ENCODE data around the gene SCYL1.

The SCYL1 gene

DNA sequence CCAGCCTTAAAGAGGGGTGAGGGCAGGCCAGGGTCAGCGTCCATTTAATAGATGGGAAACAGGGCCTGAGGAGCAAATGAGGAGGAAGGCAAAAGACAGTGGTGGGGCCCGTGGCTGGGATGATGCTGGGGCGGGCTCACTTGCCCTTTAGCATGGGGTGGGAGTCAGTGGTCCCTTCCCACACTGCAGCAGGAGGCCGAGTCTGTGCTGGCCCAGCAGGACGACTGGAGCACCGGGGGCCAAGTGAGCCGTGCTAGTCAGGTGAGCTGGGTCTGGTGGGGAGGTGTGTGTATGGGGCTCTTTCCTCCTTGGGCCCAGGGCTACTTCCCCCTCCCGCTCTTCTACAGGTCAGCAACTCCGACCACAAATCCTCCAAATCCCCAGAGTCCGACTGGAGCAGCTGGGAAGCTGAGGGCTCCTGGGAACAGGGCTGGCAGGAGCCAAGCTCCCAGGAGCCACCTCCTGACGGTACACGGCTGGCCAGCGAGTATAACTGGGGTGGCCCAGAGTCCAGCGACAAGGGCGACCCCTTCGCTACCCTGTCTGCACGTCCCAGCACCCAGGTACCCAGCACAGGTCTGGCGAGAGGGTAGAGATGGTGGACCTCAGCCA is 12.8 kb downstream of the SCYL1 start:
- no peak for DNase-seq

DNA sequence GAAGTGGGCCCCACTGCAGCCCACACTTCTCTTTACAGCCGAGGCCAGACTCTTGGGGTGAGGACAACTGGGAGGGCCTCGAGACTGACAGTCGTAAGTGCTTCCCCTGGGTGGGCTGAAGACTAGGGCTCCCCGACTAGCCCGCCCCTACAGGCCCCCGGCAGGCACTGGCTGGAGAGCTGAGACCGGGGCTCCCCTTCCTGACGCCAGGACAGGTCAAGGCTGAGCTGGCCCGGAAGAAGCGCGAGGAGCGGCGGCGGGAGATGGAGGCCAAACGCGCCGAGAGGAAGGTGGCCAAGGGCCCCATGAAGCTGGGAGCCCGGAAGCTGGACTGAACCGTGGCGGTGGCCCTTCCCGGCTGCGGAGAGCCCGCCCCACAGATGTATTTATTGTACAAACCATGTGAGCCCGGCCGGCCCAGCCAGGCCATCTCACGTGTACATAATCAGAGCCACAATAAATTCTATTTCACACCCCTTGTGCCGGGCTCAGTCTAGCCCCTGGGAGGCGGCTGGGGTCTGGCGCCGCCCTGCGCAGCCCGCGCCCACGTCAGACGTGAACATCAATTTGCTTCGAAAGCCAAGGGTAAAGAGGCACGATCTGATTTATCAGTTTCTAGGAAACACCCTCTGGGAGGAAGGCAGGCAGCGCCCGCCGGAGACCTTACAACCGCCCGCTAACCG is 13.5 kb downstream of the SCYL1 start:
- DNase-seq, result no peak

DNA sequence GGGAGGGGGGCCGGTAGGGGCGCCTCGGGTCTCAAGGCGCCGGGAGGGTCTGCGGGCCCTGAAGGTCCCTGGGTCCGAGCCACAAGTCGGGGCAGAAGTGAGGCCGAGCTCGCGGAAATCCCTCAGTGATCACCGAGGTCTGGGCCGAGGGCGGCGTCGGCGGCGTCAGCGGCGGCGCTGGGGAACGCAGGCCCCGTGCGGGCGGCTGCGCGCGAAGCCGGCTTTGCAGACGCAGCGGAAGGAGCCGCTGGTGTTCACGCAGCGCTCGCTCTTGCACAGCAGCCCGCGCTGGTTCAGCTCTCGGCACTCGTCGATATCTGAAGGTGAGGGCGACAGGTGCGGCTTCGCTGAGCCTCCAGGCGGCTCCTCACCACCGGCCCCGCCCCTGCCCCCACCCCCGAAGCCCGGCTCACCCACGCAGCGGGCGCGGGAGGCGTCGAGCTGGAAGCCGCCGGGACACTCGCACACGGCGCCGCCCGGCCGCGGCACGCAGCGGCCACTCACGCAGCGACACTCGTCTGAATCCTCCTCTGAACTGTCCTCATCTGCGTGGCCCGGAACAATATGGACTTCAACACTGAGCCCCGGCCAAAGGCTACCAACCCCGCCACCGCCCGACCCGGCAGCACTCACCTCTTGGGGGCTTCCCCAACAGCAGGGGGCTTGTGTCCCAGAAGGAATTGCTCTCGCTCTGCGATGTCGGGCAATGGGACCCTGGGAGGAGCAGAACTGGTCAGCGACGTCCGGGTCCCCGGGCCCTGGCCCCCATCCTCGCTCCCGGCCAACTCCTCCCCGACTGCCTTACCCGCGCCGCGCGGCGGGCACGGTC is 14.2 kb downstream of the SCYL1 start:
- DNase-seq, result no peak

- peak in 1 of 2 experiments; percentile 45 for DNase-seq
Measured at GRCh38 chr11:65539744-65540289, 14.9 kb downstream of the SCYL1 start.

DNA sequence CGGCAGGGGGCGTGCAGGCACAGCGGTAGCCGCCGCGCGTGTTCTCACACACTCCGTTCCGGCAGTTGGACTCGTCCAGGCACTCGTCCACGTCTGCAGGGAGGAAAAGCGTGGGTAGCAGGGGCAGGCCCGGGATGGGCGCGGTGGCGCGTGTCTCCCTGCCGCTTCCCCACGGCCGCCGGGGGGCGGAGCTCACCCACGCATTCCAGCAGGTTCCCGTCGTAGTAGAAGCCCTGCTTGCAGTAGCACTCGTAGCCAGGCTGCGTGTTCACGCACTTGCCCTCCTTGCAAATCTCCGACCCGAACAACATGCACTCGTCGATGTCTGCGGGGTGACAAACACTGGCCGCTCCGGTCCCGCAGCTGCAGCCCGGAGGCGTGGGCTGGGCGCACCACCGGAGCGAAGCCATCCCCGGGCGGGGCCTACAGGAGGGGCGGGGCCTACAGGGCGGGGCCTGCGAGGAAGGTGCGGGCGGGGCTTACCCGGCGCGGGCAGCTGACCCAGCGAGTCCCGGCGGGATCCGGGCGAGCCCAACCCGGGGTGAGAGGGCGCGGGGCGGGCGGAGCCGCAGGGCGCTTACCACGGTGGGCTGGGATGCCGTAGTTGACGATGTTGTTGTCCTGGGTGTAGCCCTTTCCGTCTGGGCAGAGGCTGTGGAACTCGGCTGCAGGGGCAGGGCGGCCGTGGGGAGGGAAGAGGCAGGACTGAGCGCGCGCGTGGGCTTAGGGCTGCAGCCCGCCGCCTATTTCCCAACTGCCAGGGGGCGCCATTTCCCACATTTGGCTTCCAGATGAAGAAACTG is 15.6 kb downstream of the SCYL1 start:
- peak; percentile 83 to 84 for DNase-seq

DNA sequence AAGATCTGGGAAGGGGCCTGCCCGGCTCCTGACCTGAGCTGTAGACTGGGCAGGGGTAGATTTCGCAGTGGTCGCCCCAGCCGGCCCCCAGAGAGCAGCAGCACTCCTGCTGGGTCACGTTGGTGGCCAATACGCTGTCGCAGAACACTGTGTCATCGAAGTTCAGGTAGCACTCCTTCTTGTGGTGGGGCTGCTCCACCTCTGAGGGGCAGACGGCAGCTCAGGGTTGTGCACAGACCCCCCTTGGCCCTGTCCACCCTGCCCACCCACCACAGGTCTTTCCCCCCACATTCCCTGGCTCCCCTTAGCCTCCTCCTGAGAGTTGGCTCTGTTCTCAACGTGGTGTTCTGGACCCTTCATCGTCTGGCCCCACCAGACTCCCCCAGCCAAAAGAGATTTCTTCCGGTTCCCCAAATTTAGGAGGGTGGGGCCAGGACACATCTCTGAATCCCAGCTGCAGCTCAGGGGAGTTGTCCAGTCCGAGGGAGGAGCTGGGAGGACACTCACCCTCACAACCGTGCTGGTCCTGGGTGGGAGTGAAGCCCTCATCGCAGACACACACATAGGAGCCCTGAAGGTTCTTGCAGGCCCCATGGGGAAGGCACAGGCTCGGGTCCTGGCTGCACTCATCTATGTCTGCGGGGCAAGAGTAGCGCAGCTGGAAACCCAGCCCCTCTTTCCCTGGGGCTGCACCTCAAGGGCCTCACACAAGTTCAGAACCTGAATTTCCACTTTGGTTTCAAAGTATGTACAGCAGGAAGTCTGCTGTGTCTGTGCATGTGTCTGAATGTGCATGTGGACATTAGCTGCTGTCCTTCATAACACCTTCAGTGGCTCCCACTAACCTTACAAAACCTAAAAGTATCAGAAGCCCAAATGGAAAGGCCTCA is 16.5 kb downstream of the SCYL1 start:
- no peak for DNase-seq

DNA sequence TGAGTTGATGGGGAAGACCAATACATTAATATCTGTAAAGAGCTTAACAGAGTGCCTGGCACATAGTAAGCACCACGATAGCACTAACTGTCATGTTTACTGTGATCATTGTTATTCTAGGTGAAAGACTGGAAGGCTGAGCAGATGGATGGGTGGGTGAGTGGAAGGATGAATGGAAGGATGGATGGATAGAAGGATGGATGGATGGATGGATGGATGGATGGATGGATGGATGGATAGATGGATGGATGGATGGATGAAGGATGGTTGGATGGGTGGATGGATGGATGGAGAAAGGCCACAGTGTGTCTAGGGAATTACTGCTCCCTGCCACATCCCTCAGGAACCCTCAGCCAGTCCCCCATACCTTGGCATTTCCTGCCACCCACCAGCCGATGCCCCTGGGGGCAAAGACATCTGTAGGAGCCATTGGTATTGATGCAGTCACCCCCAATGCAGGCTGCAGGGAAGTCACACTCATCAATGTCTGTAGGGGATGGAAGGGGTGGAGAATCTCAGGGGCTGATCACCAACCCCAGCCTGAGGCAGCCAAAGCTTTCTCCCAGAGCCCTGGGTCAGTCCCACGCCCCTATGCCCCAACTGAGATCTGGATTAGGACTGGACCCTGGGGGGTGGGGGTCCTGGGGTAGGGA is 18.0 kb downstream of the SCYL1 start:
- no peak for DNase-seq

- DNase-seq, result no peak
Measured at GRCh38 chr11:65545853-65546216, 21.0 kb downstream of the SCYL1 start.

- DNase-seq, result peak; percentile 78 to 93
Measured at GRCh38 chr11:65546217-65546958, 21.5 kb downstream of the SCYL1 start.

- no peak for DNase-seq
Measured at GRCh38 chr11:65547446-65548125, 22.7 kb downstream of the SCYL1 start.

- DNase-seq, result no peak
Measured at GRCh38 chr11:65548395-65548794, 23.5 kb downstream of the SCYL1 start.

DNA sequence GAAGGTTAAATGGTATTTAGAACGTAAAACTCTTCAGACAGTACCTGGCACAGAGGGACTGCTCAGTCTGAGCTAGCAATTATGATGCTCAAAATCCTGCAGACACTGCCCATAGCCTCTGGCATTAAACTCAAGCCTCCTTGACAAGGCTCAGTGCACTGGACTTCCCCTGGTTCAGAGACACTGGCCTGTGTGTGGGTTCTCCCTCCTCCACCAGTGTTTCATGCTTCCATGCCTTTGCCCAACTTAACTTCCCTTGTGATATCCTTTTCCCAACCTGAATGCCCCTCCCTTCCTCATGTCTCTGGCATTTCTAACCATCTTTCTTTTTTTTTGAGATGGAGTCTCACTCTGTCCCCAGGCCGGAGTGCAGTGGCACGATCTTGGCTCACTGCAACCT is 24.2 kb downstream of the SCYL1 start:
- no peak for DNase-seq

DNA sequence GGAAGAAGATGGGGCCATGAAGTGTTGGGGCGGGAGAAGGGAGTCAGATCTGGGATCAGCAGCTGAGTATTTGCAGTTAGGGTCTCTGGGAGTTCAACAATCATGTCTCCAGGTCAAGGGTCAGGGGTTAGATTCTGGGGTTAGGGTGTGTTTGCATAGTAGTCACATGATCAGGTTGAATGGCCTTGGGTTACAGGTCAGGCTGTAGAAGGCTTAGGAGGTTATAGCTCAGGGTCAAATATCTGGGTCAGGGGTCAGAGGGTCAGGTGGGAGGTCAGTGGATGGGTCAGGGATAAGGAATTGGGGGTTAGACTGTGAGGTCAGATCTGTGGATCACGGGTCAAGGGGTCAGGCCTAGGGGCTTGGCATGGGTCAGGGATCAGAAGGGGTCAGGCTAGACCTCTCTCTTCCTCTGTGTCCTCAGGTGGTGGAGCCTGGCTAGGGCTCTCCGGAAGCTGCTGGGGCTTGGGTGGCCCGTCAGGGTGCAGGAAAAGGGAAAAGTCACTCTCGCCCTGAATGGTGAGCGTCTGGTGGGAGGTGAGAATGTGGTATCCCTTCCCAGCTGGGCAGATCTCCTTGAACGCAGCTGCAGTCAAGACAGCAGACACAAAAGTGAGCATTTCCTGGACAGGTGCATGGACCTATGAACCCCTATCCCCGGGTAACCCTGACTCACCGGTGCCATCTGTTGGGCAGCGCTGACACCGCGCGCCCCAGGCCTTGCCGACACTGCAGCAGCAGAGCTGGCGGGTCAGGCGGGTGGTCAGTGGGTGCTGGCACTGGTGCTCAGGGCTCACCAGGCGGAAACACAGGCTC is 26.9 kb downstream of the SCYL1 start:
- peak; percentile 40 to 52 for DNase-seq

- no peak for DNase-seq
Measured at GRCh38 chr11:65552388-65552951, 27.6 kb downstream of the SCYL1 start.

GRCh38 chr11:65553301-65554001 is 28.6 kb downstream of the SCYL1 start:
- peak; percentile 27 to 48 for DNase-seq

DNA sequence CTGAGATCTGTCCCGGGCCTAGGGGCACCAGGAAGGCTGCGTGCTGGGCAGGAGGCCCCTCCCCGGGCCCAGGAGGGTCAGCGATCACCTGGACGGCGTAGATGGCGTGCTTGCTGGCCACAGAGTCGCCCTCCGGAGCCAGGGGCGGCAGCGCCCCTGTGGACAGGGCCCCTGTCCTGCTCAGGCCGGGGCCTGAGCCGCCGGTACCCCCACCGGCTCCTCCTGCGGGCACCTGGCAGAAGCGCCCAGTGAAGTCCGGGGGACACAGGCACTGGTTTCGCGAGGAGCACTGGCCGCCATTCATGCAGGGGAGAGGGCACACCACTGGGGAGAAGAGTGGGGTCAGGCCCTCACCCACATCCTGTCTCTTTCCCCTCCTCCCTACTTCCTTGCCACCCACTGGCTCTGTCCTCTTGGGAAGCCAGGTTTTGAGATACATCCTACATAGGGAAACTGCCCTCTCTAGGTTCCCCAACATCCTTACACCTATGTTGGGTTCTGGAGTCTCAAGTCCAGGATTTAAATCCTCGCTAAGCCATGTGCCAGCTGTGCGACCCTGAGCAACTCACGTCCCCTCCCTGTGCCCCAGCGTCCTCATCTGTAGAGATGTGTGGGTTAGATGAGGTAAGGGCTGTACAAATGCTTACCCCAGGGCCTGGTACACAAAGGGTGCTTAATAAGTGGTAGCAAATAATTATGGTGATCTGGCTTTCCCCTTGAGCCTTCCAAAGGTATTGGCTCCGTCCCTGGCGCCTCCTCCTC is 29.4 kb downstream of the SCYL1 start:
- no peak for DNase-seq

- no peak for DNase-seq
Measured at GRCh38 chr11:65554842-65555430, 30.1 kb downstream of the SCYL1 start.
